Hepatocyte (in vitro differentiated cells): Measurements from ENCODE around the gene TREM1. TPM values are rescaled to one million over a fixed set of nuclear protein-coding genes. Genes with fewer than 3 reads are reported as not detected.
"Not testable (repeated sequence)": the region's sequence is repeated elsewhere in the genome, so short reads cannot be mapped to it uniquely, and the experiment has no call there.

Experiments
- DNase-seq: peaks from one replicate; pipeline ENCODE4 v3.0.0-alpha.2; 2016; ENCODE audit warnings: low spot score
- H2AFZ ChIP-seq: fragments of 200-600 bp; sonication (generic); 2 replicates; pipeline ENCODE4 v1.6.0; 2016; ENCODE audit warnings: antibody characterized with exemption, mild to moderate bottlenecking
- H3K27ac ChIP-seq: fragments of 200-600 bp; sonication (generic); 2 replicates; pipeline ENCODE4 v1.5.1; 2016; ENCODE audit warnings: mild to moderate bottlenecking
- H3K27me3 ChIP-seq: fragments of 200-600 bp; sonication (generic); 2 replicates; pipeline ENCODE4 v1.6.1; 2016
- H3K36me3 ChIP-seq: fragments of 200-600 bp; sonication (generic); replicated peaks from 2 replicates; pipeline ENCODE4 v1.5.1; 2016; ENCODE audit warnings: low read depth; ENCODE audit not compliant: insufficient read depth
- H3K4me1 ChIP-seq: fragments of 200-600 bp; sonication (generic); 2 replicates; pipeline ENCODE4 v1.5.1; 2016; ENCODE audit warnings: mild to moderate bottlenecking, moderate library complexity; ENCODE audit not compliant: insufficient read depth
- H3K4me2 ChIP-seq: fragments of 200-600 bp; sonication (generic); 2 replicates; pipeline ENCODE4 v1.6.0; 2016
- H3K4me3 ChIP-seq: fragments of 200-600 bp; sonication (generic); 2 replicates; pipeline ENCODE4 v1.5.1; 2016; ENCODE audit warnings: mild to moderate bottlenecking
- H3K79me2 ChIP-seq: fragments of 200-600 bp; sonication (generic); 2 replicates; pipeline ENCODE4 v1.6.0; 2017; ENCODE audit warnings: mild to moderate bottlenecking
- H3K9me2 ChIP-seq: fragments of 200-600 bp; sonication (generic); replicated peaks from 2 replicates; pipeline ENCODE4 v1.6.0; 2017; ENCODE audit warnings: mild to moderate bottlenecking; ENCODE audit not compliant: insufficient read depth
- H3K9me3 ChIP-seq: fragments of 200-600 bp; sonication (generic); 2 replicates; pipeline ENCODE4 v1.5.1; 2016; ENCODE audit warnings: low read depth, mild to moderate bottlenecking
- H4K20me1 ChIP-seq: fragments of 200-600 bp; sonication (generic); 2 replicates; pipeline ENCODE4 v1.6.0; 2016; ENCODE audit warnings: mild to moderate bottlenecking; ENCODE audit not compliant: insufficient read depth, poor library complexity, severe bottlenecking
- EZH2 ChIP-seq: fragments of 200-600 bp; sonication (generic); IDR thresholded peaks from 2 replicates; pipeline ENCODE4 v1.6.1; 2016; ENCODE audit warnings: antibody characterized with exemption, mild to moderate bottlenecking, borderline replicate concordance
- EZH2phosphoT487 ChIP-seq: fragments of 200-600 bp; sonication (generic); IDR thresholded peaks from one replicate; pipeline ENCODE4 v1.6.1; 2018; ENCODE audit warnings: antibody characterized with exemption, mild to moderate bottlenecking, low read depth, moderate library complexity; ENCODE audit not compliant: unreplicated experiment, severe bottlenecking
- WGBS: methylation state at CpG from one replicate; pipeline ENCODE4 v1.1.6; 2016; ENCODE audit warnings: low lambda C conversion rate; ENCODE audit errors: missing lambda C conversion rate; 5-methylcytosine and 5-hydroxymethylcytosine counted together
- polyA plus RNA-seq: library from polyadenylated mRNA; unstranded; fragments of >200 nt; fragmentation: Nextera tagmentation; extraction: Ambion mirVana; gene quantifications from 2 replicates; pipeline ENCODE4 v1.2.1, GENCODE V29; 2016
- total RNA-seq: library from RNA; depleted of rRNA; stranded (reverse); fragments of >200 nt; gene quantifications from 2 replicates; pipeline ENCODE4 v1.2.3, GENCODE V29; 2014
- TF ChIP-seq, protein P1 (sequence below): fragments of 200-600 bp; sonication (generic); IDR thresholded peaks from 2 replicates; pipeline ENCODE4 v1.5.1; 2016; ENCODE audit warnings: antibody characterized with exemption, mild to moderate bottlenecking; ENCODE audit not compliant: poor library complexity

Gene TREM1
- total and polyA plus RNA-seq, 2 experiments from 2014 or later, result 0.63 to 2.3 TPM

DNA sequence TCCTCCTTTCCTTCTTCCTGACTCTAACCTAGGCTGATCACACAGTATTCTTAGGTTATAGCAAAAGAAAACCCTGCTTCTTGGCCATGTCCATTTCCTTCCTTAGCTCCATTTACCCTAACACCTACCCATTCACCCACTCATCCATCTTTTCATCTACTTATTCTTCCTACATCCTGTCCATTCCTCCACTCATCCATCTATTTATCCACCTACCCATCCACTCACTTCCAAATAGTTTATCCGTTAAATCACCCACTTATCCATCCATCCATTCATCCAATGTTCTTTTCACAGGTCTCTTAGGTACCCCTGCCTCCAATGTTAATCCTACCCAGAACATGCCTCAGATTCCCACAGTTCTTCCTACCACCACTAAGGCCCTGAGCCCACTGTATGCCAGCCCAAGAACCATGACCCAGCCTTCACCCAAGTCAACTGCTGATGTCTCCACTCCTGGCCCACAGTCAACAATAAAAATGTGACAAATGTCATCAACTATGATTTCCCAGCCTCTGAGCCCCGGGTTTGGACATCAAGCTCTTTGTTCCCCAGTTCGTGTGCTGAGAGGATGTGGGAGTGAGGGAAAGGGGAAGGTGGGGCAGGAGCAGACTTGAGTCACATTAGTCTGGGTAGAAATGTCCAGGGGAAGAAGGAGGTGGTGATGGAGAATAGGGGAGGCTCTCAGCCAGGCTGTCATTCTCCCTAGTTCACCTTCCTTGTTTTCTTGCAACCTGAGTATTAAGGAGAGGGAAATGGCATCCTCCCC is 33.9 kb downstream of the TREM1 start:
- no peak overlapping the region for H3K27ac ChIP-seq
- no peak overlapping the region for H3K4me3 ChIP-seq
- no peaks in the 10 kb centered on the region for H3K9me2 ChIP-seq
- 64% methylated on average over 3 of the region's 3 CpGs for WGBS
- TF ChIP-seq, protein P1, sequence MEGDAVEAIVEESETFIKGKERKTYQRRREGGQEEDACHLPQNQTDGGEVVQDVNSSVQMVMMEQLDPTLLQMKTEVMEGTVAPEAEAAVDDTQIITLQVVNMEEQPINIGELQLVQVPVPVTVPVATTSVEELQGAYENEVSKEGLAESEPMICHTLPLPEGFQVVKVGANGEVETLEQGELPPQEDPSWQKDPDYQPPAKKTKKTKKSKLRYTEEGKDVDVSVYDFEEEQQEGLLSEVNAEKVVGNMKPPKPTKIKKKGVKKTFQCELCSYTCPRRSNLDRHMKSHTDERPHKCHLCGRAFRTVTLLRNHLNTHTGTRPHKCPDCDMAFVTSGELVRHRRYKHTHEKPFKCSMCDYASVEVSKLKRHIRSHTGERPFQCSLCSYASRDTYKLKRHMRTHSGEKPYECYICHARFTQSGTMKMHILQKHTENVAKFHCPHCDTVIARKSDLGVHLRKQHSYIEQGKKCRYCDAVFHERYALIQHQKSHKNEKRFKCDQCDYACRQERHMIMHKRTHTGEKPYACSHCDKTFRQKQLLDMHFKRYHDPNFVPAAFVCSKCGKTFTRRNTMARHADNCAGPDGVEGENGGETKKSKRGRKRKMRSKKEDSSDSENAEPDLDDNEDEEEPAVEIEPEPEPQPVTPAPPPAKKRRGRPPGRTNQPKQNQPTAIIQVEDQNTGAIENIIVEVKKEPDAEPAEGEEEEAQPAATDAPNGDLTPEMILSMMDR, result no peak
- TF ChIP-seq EZH2, result no peak
- no peak for TF ChIP-seq EZH2phosphoT487
- H3K36me3 ChIP-seq, result no peaks in the 10 kb centered on the region
- no peaks in the 10 kb centered on the region for H3K79me2 ChIP-seq
- DNase-seq, result no peak
- H4K20me1 ChIP-seq, result no peaks in the 10 kb centered on the region
- H3K4me2 ChIP-seq, result no peak overlapping the region
- H3K9me3 ChIP-seq, result no peaks in the 10 kb centered on the region
- no peaks in the 10 kb centered on the region for H3K27me3 ChIP-seq
- peaks cover 11% of the 10 kb centered on the region for H3K4me1 ChIP-seq
- no peak overlapping the region for H2AFZ ChIP-seq

DNA sequence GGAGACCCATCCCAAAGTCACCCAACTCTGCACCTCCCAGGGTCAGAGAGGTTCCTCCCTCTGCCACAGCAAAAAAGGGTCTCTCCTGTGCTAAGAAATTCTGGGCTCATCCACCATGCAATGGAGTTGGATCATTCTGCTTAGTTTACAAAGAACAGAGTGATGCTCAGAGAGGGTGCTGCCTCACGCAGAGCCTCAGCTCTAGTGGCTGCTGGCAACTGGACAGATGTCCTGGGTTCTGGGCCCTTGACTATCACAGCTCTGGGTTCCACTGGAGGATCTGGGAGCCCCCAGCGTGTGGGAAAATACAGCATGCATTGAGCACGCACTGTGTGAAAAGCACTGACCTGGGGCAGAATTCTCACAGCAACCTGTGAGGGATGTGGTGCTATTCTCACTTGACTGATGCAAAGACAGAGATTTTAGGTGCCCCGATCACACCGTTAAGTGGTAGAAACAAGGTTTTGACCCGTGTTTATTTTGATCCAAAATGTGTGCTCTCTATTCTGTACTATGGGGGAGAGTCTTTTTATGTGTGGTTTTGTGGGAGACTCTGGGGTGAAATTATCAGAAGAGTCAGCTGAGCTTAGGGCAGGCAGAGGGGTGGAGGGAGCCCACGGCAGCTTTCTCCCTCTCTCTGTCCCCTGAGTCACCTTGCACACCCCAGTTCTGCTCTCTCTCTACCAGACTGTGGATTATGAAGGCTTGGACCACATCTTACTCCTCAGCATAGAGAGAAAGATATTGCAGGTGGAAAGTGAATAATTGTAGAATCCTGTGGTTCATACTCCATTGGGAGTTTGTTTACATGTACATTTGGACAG is 38.4 kb downstream of the TREM1 start:
- H3K9me3 ChIP-seq, result no peaks in the 10 kb centered on the region
- H3K4me2 ChIP-seq, result no peak overlapping the region
- H3K4me3 ChIP-seq, result no peak overlapping the region
- no peak overlapping the region for H3K27ac ChIP-seq
- H3K9me2 ChIP-seq, result no peaks in the 10 kb centered on the region
- no peak for DNase-seq
- no peaks in the 10 kb centered on the region for H3K79me2 ChIP-seq
- TF ChIP-seq, protein P1, result no peak
- no peaks in the 10 kb centered on the region for H3K4me1 ChIP-seq
- no peaks in the 10 kb centered on the region for H3K27me3 ChIP-seq
- WGBS, result 84% methylated on average over 7 of the region's 7 CpGs
- no peak overlapping the region for H2AFZ ChIP-seq
- no peaks in the 10 kb centered on the region for H4K20me1 ChIP-seq
- H3K36me3 ChIP-seq, result no peaks in the 10 kb centered on the region

DNA sequence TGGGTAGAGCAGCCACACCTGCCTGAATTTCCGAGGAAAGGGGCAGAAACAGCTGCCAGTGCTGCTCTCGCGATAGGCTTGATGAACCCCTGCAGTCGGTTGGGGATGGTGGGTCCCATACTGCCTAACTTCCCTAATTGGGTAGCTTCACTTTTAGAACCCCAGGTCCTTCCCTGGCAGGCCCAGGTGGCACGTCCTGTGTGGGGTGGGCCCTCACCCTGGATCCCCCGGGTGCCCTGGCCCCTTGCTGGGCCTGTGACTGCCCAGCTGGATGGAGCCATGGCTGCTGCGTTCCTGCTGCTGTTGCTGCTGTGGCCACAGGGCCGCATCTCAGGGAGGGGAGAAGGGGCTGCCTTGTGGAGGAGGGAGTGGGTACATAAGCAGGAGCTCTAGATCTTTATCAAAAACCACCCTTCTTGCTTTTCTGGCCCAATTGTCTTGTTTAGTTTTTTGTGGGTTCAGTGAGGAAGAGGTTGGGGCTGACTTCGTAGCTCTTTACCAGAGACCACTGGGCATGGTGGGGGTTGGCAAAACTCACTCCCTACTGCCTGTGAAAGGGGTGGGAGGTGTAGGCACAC is 39.1 kb downstream of the TREM1 start:
- Histone ChIP-seq H3K27me3 (no peaks in the 10 kb centered on the region), H2AFZ (no peak overlapping the region), H3K4me1 (no peaks in the 10 kb centered on the region), H3K79me2 (no peaks in the 10 kb centered on the region), H3K27ac (no peak overlapping the region), H3K4me2 (no peak overlapping the region), H4K20me1 (no peaks in the 10 kb centered on the region), H3K9me2 (no peaks in the 10 kb centered on the region), H3K36me3 (no peaks in the 10 kb centered on the region), H3K4me3 (no peak overlapping the region), H3K9me3 (no peaks in the 10 kb centered on the region)
- 85% methylated on average over 9 of the region's 9 CpGs for WGBS
- TF ChIP-seq, protein P1, result no peak
- no peak for TF ChIP-seq EZH2phosphoT487
- TF ChIP-seq EZH2, result no peak
- no peak for DNase-seq

DNA sequence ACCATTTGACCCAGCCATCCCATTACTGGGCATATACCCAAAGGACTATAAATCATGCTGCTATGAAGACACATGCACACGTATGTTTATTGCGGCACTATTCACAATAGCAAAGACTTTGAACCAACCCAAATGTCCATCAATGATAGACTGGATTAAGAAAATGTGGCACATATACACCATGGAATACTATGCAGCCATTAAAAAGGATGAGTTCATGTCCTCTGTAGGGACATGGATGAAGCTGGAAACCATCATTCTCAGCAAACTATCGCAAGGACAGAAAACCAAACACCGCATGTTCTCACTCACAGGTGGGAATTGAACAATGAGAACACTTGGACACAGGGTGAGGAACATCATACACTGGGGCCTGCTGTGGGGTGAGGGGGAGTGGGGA is 40.0 kb downstream of the TREM1 start:
- DNase-seq, H3K4me3 ChIP-seq, H3K36me3 ChIP-seq, H3K27me3 ChIP-seq, H4K20me1 ChIP-seq, H3K9me3 ChIP-seq, H3K4me2 ChIP-seq, H2AFZ ChIP-seq, H3K79me2 ChIP-seq, H3K4me1 ChIP-seq, H3K9me2 ChIP-seq, H3K27ac ChIP-seq: not testable (repeated sequence)
- 87% methylated on average over 4 of the region's 4 CpGs for WGBS
